ENCODE data around the gene MSANTD2.

The MSANTD2 gene

GRCh38 chr11:124769806-124770774, 30.1 kb downstream of the MSANTD2 start:
- no peak for DNase-seq

- DNase-seq, result no peak
These were observed 31.3 kb downstream of the MSANTD2 start for GRCh38 chr11:124768914-124769313.

- DNase-seq, result no peak
These were observed 34.0 kb downstream of the MSANTD2 start for GRCh38 chr11:124766156-124766555.

- DNase-seq, result peak; percentile 80 to 83
These were observed 36.9 kb downstream of the MSANTD2 start for GRCh38 chr11:124763156-124763947.

GRCh38 chr11:124762624-124763155, 37.5 kb downstream of the MSANTD2 start:
- DNase-seq, result no peak

- DNase-seq, result peak; percentile 62
These were observed 38.0 kb downstream of the MSANTD2 start, which contains the start of gene ESAM for GRCh38 chr11:124762105-124762623. Gene ESAM, minus strand, starts transcription at chr11:124762290. Its CDS starts 136 bp downstream, at chr11:124762154.

GRCh38 chr11:124761301-124762104, 38.7 kb downstream of the MSANTD2 start:
- DNase-seq, result no peak

GRCh38 chr11:124760806-124761205, 39.4 kb downstream of the MSANTD2 start:
- no peak for DNase-seq

GRCh38 chr11:124760205-124760652, 40.0 kb downstream of the MSANTD2 start:
- DNase-seq, result no peak

- DNase-seq, result no peak
These were observed 40.7 kb downstream of the MSANTD2 start for GRCh38 chr11:124759266-124760204.

GRCh38 chr11:124758355-124759265, 41.6 kb downstream of the MSANTD2 start:
- peak; percentile 60 to 70 for DNase-seq

- DNase-seq, result no peak
These were observed 42.9 kb downstream of the MSANTD2 start for GRCh38 chr11:124757320-124757719.

GRCh38 chr11:124756753-124757227, 43.4 kb downstream of the MSANTD2 start:
- no peak for DNase-seq

- DNase-seq, result no peak
These were observed 44.0 kb downstream of the MSANTD2 start for GRCh38 chr11:124756033-124756752.

GRCh38 chr11:124754710-124755109, 45.5 kb downstream of the MSANTD2 start:
- DNase-seq, result no peak

- no peak for DNase-seq
These were observed 45.9 kb downstream of the MSANTD2 start for GRCh38 chr11:124754309-124754708.

GRCh38 chr11:124753624-124754023, 46.6 kb downstream of the MSANTD2 start:
- DNase-seq, result no peak

- no peak for DNase-seq
These were observed 47.0 kb downstream of the MSANTD2 start for GRCh38 chr11:124753205-124753604.

All from stimulated activated CD4-positive, alpha-beta T cell treated with anti-CD3 and anti-CD28 coated beads, Interleukin-2, amount 100 ng/mL, for 48 hours (primary cell).